Measurements from ENCODE around the gene SYNM.
"Not testable (repeated sequence)": the region's sequence is repeated elsewhere in the genome, so short reads cannot be mapped to it uniquely, and the experiment has no call there.

SYNM gene

GRCh38 chr15:99106417-99107220, 1.7 kb downstream of the SYNM start:
- peak in 1 of 3 experiments; percentile 64 for DNase-seq

- no peak for DNase-seq
Measured at GRCh38 chr15:99108993-99109392, 4.1 kb downstream of the SYNM start.

- DNase-seq: no peak
Measured at GRCh38 chr15:99109555-99110021, 4.7 kb downstream of the SYNM start.

GRCh38 chr15:99110093-99110492, 5.2 kb downstream of the SYNM start:
- no peak for DNase-seq

- no peak for DNase-seq
Measured at GRCh38 chr15:99110581-99111320, 5.9 kb downstream of the SYNM start.

GRCh38 chr15:99111641-99112040, 6.8 kb downstream of the SYNM start:
- not testable (repeated sequence) for DNase-seq

- no peak for DNase-seq
Measured at GRCh38 chr15:99113547-99114271, 8.8 kb downstream of the SYNM start.

- no peak for DNase-seq
Measured at GRCh38 chr15:99114511-99115299, 9.8 kb downstream of the SYNM start.

GRCh38 chr15:99115300-99116215, 10.7 kb downstream of the SYNM start:
- no peak for DNase-seq

- no peak for DNase-seq
Measured at GRCh38 chr15:99117111-99117510, 12.2 kb downstream of the SYNM start.

GRCh38 chr15:99117563-99118257, 12.8 kb downstream of the SYNM start:
- no peak for DNase-seq

- no peak for DNase-seq
Measured at GRCh38 chr15:99118258-99118632, 13.4 kb downstream of the SYNM start.

GRCh38 chr15:99118801-99119546, 14.1 kb downstream of the SYNM start:
- DNase-seq: no peak

- DNase-seq: no peak
Measured at GRCh38 chr15:99120050-99120777, 15.3 kb downstream of the SYNM start.

- DNase-seq: no peak
Measured at GRCh38 chr15:99121207-99121606, 16.3 kb downstream of the SYNM start.

- no peak for DNase-seq
Measured at GRCh38 chr15:99121691-99122410, 17.0 kb downstream of the SYNM start.

GRCh38 chr15:99122831-99123712, 18.2 kb downstream of the SYNM start:
- no peak for DNase-seq

All from NCI-H1417 (cell line).